ENCODE data around the gene PDZK1IP1.

DNA sequence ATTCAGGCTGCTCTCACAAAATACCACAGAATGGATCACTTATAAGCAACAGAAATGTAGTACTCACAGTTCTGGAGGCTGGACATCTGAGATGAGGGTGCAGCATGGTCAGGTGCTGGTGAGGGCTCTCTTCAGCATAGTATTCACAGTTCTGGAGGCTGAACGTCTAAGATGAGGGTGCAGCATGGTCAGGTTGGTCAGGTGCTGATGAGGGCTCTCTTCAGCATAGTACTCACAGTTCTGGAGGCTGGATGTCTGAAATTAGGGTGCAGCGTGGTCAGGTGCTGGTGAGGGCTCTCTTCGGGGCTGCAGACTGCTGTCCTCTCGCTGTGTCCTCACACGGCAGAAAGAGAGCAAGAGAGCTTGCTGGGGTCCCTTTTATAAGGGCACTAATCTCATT, 17.1 kb downstream of the PDZK1IP1 start:
- TF ChIP-seq, protein P1, sequence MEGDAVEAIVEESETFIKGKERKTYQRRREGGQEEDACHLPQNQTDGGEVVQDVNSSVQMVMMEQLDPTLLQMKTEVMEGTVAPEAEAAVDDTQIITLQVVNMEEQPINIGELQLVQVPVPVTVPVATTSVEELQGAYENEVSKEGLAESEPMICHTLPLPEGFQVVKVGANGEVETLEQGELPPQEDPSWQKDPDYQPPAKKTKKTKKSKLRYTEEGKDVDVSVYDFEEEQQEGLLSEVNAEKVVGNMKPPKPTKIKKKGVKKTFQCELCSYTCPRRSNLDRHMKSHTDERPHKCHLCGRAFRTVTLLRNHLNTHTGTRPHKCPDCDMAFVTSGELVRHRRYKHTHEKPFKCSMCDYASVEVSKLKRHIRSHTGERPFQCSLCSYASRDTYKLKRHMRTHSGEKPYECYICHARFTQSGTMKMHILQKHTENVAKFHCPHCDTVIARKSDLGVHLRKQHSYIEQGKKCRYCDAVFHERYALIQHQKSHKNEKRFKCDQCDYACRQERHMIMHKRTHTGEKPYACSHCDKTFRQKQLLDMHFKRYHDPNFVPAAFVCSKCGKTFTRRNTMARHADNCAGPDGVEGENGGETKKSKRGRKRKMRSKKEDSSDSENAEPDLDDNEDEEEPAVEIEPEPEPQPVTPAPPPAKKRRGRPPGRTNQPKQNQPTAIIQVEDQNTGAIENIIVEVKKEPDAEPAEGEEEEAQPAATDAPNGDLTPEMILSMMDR (IDR thresholded peaks at IDR 0.05), result no peak
- no peak for TF ChIP-seq POLR2AphosphoS5 (IDR thresholded peaks at IDR 0.05)
- no peak for TF ChIP-seq POLR2A (IDR thresholded peaks at IDR 0.05)
